K562 (cell line): Measurements from ENCODE around the gene EPHX1. TPM values are rescaled to one million over a fixed set of nuclear protein-coding genes. Genes with fewer than 3 reads are reported as not detected.

Experiments
- ATAC-seq: fragments of 200-7000 bp; cut with Tn5 transposase; 3 replicates; pipeline ENCODE4 v1.9.1; 2020; ENCODE audit warnings: moderate library complexity
- BruUV-seq: library from RNA; stranded (reverse); fragments of 400-500 nt; replicated peaks from 2 replicates; lab custom pipeline; 2021; lab: Mats Ljungman, UMichigan
- CTCF ChIA-PET: fragments of 300-600 bp; formaldehyde crosslinking; extraction: SDS; loops from one replicate; lab custom pipeline; 2021; ENCODE audit warnings: low intra/inter-chr PET ratio; lab: Yijun Ruan, JAX
- POLR2A ChIA-PET: fragments of 300-600, 350-650 bp; sonication (Branson Sonifier 250); formaldehyde crosslinking; extraction: SDS; loops from one replicate; lab custom pipeline; 2021; ENCODE audit warnings: antibody characterized with exemption, inconsistent platforms; lab: Yijun Ruan, JAX
- DNase-seq, 4 experiments: peaks; one replicate each; pipeline versions ENCODE4 v3.0.0 to v3.0.0-alpha.2; 2011 to 2018; ENCODE audit warnings: low spot score in 3 of 4, mixed read lengths in 3 of 4; ENCODE audit errors: extremely low read depth in 1 of 4
- FAIRE-seq: peaks from 2 replicates; lab custom pipeline; 2011; peaks lifted over from hg19 to GRCh38; lab: Jason Lieb, UNC
- H2AFZ ChIP-seq: 2 replicates; pipeline ENCODE4 v1.6.0; 2011; ENCODE audit warnings: low read depth, low read length, control low read depth, inconsistent platforms
- H3K27ac ChIP-seq: fragments of 200-600 bp; 3 replicates; pipeline ENCODE4 v1.8.0; 2011; ENCODE audit warnings: low read depth, mild to moderate bottlenecking, control low read depth, inconsistent platforms, low read length, moderate library complexity, mixed read lengths; ENCODE audit errors: extremely low read depth
- H3K27me3 ChIP-seq, 2 experiments: fragments of 300-600 bp in 1 of 2; 2 replicates in 1 of 2; 3 replicates in 1 of 2; pipeline versions ENCODE4 v1.6.0 to v1.8.0; 2011; ENCODE audit warnings: inconsistent platforms in 2 of 2, low read length in 2 of 2, mild to moderate bottlenecking in 1 of 2, mixed read lengths in 1 of 2, moderate library complexity in 1 of 2; ENCODE audit not compliant: control insufficient read depth in 2 of 2, insufficient read depth in 2 of 2
- H3K36me3 ChIP-seq: fragments of 300-600 bp; 3 replicates; pipeline ENCODE4 v1.8.0; 2011; ENCODE audit warnings: mild to moderate bottlenecking, low read length, inconsistent platforms; ENCODE audit not compliant: control insufficient read depth, insufficient read depth
- H3K4me1 ChIP-seq, 2 experiments: fragments of 200-600 bp in 1 of 2; replicated peaks in 1 of 2; 2 replicates in 1 of 2; 3 replicates in 1 of 2; pipeline versions ENCODE4 v1.5.1 to v1.8.0; 2011; ENCODE audit warnings: inconsistent platforms in 2 of 2, low read length in 2 of 2, mild to moderate bottlenecking in 1 of 2, mixed read lengths in 1 of 2, moderate library complexity in 1 of 2; ENCODE audit not compliant: control insufficient read depth in 2 of 2, insufficient read depth in 2 of 2
- H3K4me2 ChIP-seq: 2 replicates; pipeline ENCODE4 v1.6.1; 2011; ENCODE audit warnings: low read length, control low read depth, inconsistent platforms, mixed read lengths; ENCODE audit not compliant: insufficient read depth
- H3K4me3 ChIP-seq: fragments of 200-600 bp; sonication (generic), shearing (Covaris generic); 2 replicates; pipeline ENCODE4 v1.5.1; 2016; ENCODE audit warnings: control low read depth, inconsistent platforms
- H3K79me2 ChIP-seq: fragments of 200-600 bp; 3 replicates; pipeline ENCODE4 v1.8.0; 2011; ENCODE audit warnings: low read length, inconsistent platforms; ENCODE audit not compliant: control insufficient read depth, insufficient read depth
- H3K9ac ChIP-seq, 2 experiments: 2 replicates each; pipeline versions ENCODE4 v1.6.0 to v1.6.1; 2011; ENCODE audit warnings: low read depth in 2 of 2, low read length in 2 of 2, control low read depth in 1 of 2, inconsistent platforms in 1 of 2, mild to moderate bottlenecking in 1 of 2, mixed read lengths in 1 of 2; ENCODE audit not compliant: insufficient read depth in 1 of 2
- H3K9me1 ChIP-seq: one replicate; pipeline ENCODE4 v1.6.0; 2011; ENCODE audit warnings: inconsistent platforms, mild to moderate bottlenecking, low read length, moderate library complexity; ENCODE audit not compliant: control insufficient read depth, insufficient read depth
- H3K9me3 ChIP-seq: replicated peaks from 2 replicates; pipeline ENCODE4 v1.5.1; 2011; ENCODE audit warnings: low read depth, low read length, inconsistent platforms; ENCODE audit not compliant: control insufficient read depth, insufficient read depth
- H4K20me1 ChIP-seq: replicated peaks from 2 replicates; pipeline ENCODE4 v1.6.1; 2011; ENCODE audit warnings: low read length, inconsistent platforms, mixed read lengths; ENCODE audit not compliant: control insufficient read depth, insufficient read depth
- CCAR2 ChIP-seq: fragments of 200-400 bp; formaldehyde crosslinking; IDR thresholded peaks from 2 replicates; pipeline ENCODE4 v1.6.1; 2017; ENCODE audit warnings: mild to moderate bottlenecking, low read depth, low read length
- CLOCK ChIP-seq: fragments of 250-450 bp; sonication (Bioruptor Pico); IDR thresholded peaks from 2 replicates; pipeline ENCODE4 v1.4.0; 2020; ENCODE audit warnings: mild to moderate bottlenecking, moderate library complexity, borderline replicate concordance
- EP400 ChIP-seq: fragments of 450-650 bp; IDR thresholded peaks from 2 replicates; pipeline ENCODE4 v1.6.1; 2017; ENCODE audit warnings: antibody characterized with exemption, mild to moderate bottlenecking, moderate library complexity
- LCOR ChIP-seq: sonication (generic); formaldehyde crosslinking; IDR thresholded peaks from 2 replicates; pipeline ENCODE4 v1.8.0; 2022; ENCODE audit warnings: mild to moderate bottlenecking, missing genetic modification reagents
- MTA1 ChIP-seq: fragments of 450-650 bp; IDR thresholded peaks from 2 replicates; pipeline ENCODE4 v1.6.1; 2017; ENCODE audit warnings: borderline replicate concordance
- NBN ChIP-seq: fragments of 450-650 bp; IDR thresholded peaks from 2 replicates; pipeline ENCODE4 v1.6.1; 2016; ENCODE audit warnings: low read depth, mild to moderate bottlenecking
- RAD21 ChIP-seq, 2 experiments: fragments of 250-450 bp in 1 of 2; fragments of 450-650 bp in 1 of 2; sonication (Bioruptor Pico) in 1 of 2; formaldehyde crosslinking in 1 of 2; IDR thresholded peaks in 1 of 2; conservative IDR thresholded peaks in 1 of 2; 2 replicates each; pipeline versions ENCODE4 v1.4.0 to v1.8.0; 2020 to 2022; ENCODE audit warnings: mild to moderate bottlenecking in 2 of 2, moderate library complexity in 1 of 2
- TRIM25 ChIP-seq: fragments of 450-650 bp; IDR thresholded peaks from 2 replicates; pipeline ENCODE4 v1.7.0; 2016; ENCODE audit warnings: borderline replicate concordance
- ZNF224 ChIP-seq: sonication (generic); formaldehyde crosslinking; IDR thresholded peaks from 2 replicates; pipeline ENCODE4 v1.8.0; 2022; ENCODE audit warnings: mild to moderate bottlenecking, missing genetic modification reagents
- ZNF561 ChIP-seq: fragments of 450-650 bp; formaldehyde crosslinking; conservative IDR thresholded peaks from 2 replicates; pipeline ENCODE4 v1.4.0; 2020; ENCODE audit warnings: mild to moderate bottlenecking, moderate library complexity
- WGBS: fragments of 100-300 bp; shearing (Covaris generic); methylation state at CpG from one replicate; pipeline ENCODE4 v1.1.6; 2016; ENCODE audit warnings: low coverage, mixed read lengths; ENCODE audit not compliant: insufficient coverage; ENCODE audit errors: missing lambda C conversion rate; 5-methylcytosine and 5-hydroxymethylcytosine counted together
- in situ Hi-C: fragments of 300-500 bp; cut with MboI; formaldehyde crosslinking; loops from 4 replicates; pipeline ENCODE4 v1.15.0; 2018; ENCODE audit warnings: inconsistent platforms, mixed read lengths
- intact Hi-C: fragments of 100-400 bp; cut with micrococcal nuclease; formaldehyde crosslinking; loops from 2 replicates; pipeline ENCODE4 v1.14.2; 2022
- polyA plus RNA-seq, 8 experiments: library from polyadenylated mRNA; depleted of rRNA in 4 of 8; stranded (reverse) in 5 of 8; unstranded in 3 of 8; fragments of >200 nt; fragmentation: Nextera tagmentation in 2 of 8; fragmentation: Illumina TruSeq in 1 of 8; extraction: Ambion mirVana in 2 of 8; extraction: Trizol in 1 of 8; gene quantifications; 2 replicates each; pipeline versions ENCODE4 v1.2.1 to v1.2.3, GENCODE V29; 2011 to 2014; ENCODE audit warnings: inconsistent platforms in 1 of 8, missing spikeins in 1 of 8
- total RNA-seq, 7 experiments: library from RNA; depleted of rRNA in 6 of 7; stranded (reverse); fragments of >200 nt in 6 of 7; fragmentation: Illumina TruSeq in 2 of 7; extraction: Trizol in 2 of 7; gene quantifications; 2 replicates each; pipeline versions ENCODE4 v1.2.1 to v1.2.3, GENCODE V29; 2011 to 2021; ENCODE audit warnings: low replicate concordance in 1 of 7

Gene EPHX1
- total and polyA plus RNA-seq, 9 of the 15 experiments (the other 6 are each of a cell fraction or from before 2014, with no cell fraction given), result 0.21 to 27.0 (median 6.7) TPM

GRCh38 chr1:225866981-225867380, 57.1 kb downstream of the EPHX1 start:
- peak; percentile 54 for FAIRE-seq
- POLR2A ChIA-PET, result interaction anchor here (0.6 to 2.5 kb wide), 4 partner anchors 15 to 117 kb away, joined by 3 to 11 read pairs (median 3); partner anchors contain the start of gene TMEM63A
- Histone ChIP-seq H3K36me3 (peaks cover 88% of the 10 kb centered on the region), H3K9me3 (no peaks in the 10 kb centered on the region), H3K9ac (0 out of 4 replicates have a peak overlapping the region, but pooled peaks of 1 of the 2 experiments have one; percentile 28), H4K20me1 (no peaks in the 10 kb centered on the region), H2AFZ (no peak overlapping the region), H3K4me1 (no peaks in the 10 kb centered on the region), H3K9me1 (no peaks in the 10 kb centered on the region), H3K27me3 (no peaks in the 10 kb centered on the region), H3K27ac (no peak overlapping the region), H3K79me2 (no peaks in the 10 kb centered on the region), H3K4me2 (no peak overlapping the region), H3K4me3 (no peak overlapping the region)
- BruUV-seq, result TSS peak; percentile 11
- no peak for DNase-seq
- CTCF ChIA-PET, result no interaction called here
- intact Hi-C loops (no loop called here), in situ Hi-C loops (no loop called here)
- peak; percentile 21; the same call in 2 of the 3 replicates for ATAC-seq
- no peak for TF ChIP-seq RAD21 (CRISPR knock-in tag; conservative IDR thresholded peaks at IDR 0.05 in 1 of 2, IDR thresholded peaks at IDR 0.05 in 1 of 2)
- no peak for TF ChIP-seq ZNF224 (CRISPR knock-in tag)
- 67% methylated on average over 6 of the region's 6 CpGs for WGBS

GRCh38 chr1:225868631-225869330, 58.9 kb downstream of the EPHX1 start:
- 79% methylated on average over 8 of the region's 8 CpGs for WGBS
- no peak overlapping the region for H3K4me3 ChIP-seq
- no peak overlapping the region for H3K27ac ChIP-seq
- H3K9me3 ChIP-seq, result no peaks in the 10 kb centered on the region
- H3K27me3 ChIP-seq, result no peaks in the 10 kb centered on the region
- ChIA-PET POLR2A (interaction anchor here (0.6 to 5.1 kb wide), 4 partner anchors 13 to 1675 kb away, joined by 3 to 37 read pairs (median 3); partner anchors contain the start of gene TMEM63A), CTCF (no interaction called here)
- no peaks in the 10 kb centered on the region for H3K4me1 ChIP-seq
- no peaks in the 10 kb centered on the region for H4K20me1 ChIP-seq
- FAIRE-seq, result no peak
- H3K9ac ChIP-seq, result no peak overlapping the region
- peaks cover 90% of the 10 kb centered on the region for H3K36me3 ChIP-seq
- no TSS peak for BruUV-seq
- H3K9me1 ChIP-seq, result no peaks in the 10 kb centered on the region
- no peak overlapping the region for H3K4me2 ChIP-seq
- intact Hi-C loops (no loop called here), in situ Hi-C loops (no loop called here)
- DNase-seq, result no peak
- no peak for ATAC-seq
- no peak overlapping the region for H2AFZ ChIP-seq
- H3K79me2 ChIP-seq, result no peaks in the 10 kb centered on the region
- no peak for TF ChIP-seq TRIM25
- no peak for TF ChIP-seq ZNF561 (CRISPR knock-in tag)
- TF ChIP-seq CCAR2, result no peak
- TF ChIP-seq LCOR (CRISPR knock-in tag), result no peak
- TF ChIP-seq NBN, result no peak
- TF ChIP-seq EP400, result no peak
- no peak for TF ChIP-seq CLOCK (CRISPR knock-in tag)
- no peak for TF ChIP-seq MTA1
